ACC112 (cell line): ENCODE measurements around the gene CNTNAP3B.
"Not testable (repeated sequence)": the region's sequence is repeated elsewhere in the genome, so short reads cannot be mapped to it uniquely, and the experiment has no call there.

Experiments used
- H2AFZ ChIP-seq: fragments of 200-600 bp; sonication (generic); one replicate; pipeline ENCODE4 v1.6.0; 2017; ENCODE audit warnings: antibody characterized with exemption, low read length; ENCODE audit not compliant: unreplicated experiment
- H3K27ac ChIP-seq: fragments of 200-600 bp; sonication (generic); 2 replicates; pipeline ENCODE4 v1.5.1; 2014; ENCODE audit warnings: low read depth, mild to moderate bottlenecking, antibody characterized with exemption, low read length, moderate library complexity
- H3K27me3 ChIP-seq: fragments of 200-600 bp; sonication (generic); 2 replicates; pipeline ENCODE4 v1.6.1; 2014; ENCODE audit warnings: mild to moderate bottlenecking, antibody characterized with exemption, low read length, moderate library complexity, mixed read lengths; ENCODE audit not compliant: insufficient read depth
- H3K36me3 ChIP-seq: fragments of 200-600 bp; sonication (generic); 2 replicates; pipeline ENCODE4 v1.6.1; 2016; ENCODE audit warnings: mild to moderate bottlenecking, antibody characterized with exemption, low read length, moderate library complexity, mixed read lengths; ENCODE audit not compliant: insufficient read depth
- H3K4me1 ChIP-seq: fragments of 200-600 bp; sonication (generic); one replicate; pipeline ENCODE4 v1.6.1; 2016; ENCODE audit warnings: low read length, mixed read lengths; ENCODE audit not compliant: insufficient read depth, unreplicated experiment, control insufficient read depth
- H3K4me3 ChIP-seq: fragments of 200-600 bp; sonication (generic); 2 replicates; pipeline ENCODE4 v1.5.1; 2014; ENCODE audit warnings: mild to moderate bottlenecking, low read depth, low read length
- H3K79me2 ChIP-seq: fragments of 200-600 bp; sonication (generic); one replicate; pipeline ENCODE4 v1.6.0; 2016; ENCODE audit warnings: low read length; ENCODE audit not compliant: control insufficient read depth, unreplicated experiment, insufficient read depth

The CNTNAP3B gene

GRCh38 chr9:42070035-42070799 lies 59.0 kb downstream of the CNTNAP3B start:
- H3K36me3 ChIP-seq, H3K4me1 ChIP-seq, H3K27ac ChIP-seq, H3K79me2 ChIP-seq, H2AFZ ChIP-seq, H3K27me3 ChIP-seq, H3K4me3 ChIP-seq: not testable (repeated sequence)

- not testable (repeated sequence) for H3K36me3 ChIP-seq, H2AFZ ChIP-seq, H3K4me3 ChIP-seq, H3K27ac ChIP-seq, H3K4me1 ChIP-seq, H3K79me2 ChIP-seq, H3K27me3 ChIP-seq
Observed at GRCh38 chr9:42053874-42054273, 75.4 kb downstream of the CNTNAP3B start.

DNA sequence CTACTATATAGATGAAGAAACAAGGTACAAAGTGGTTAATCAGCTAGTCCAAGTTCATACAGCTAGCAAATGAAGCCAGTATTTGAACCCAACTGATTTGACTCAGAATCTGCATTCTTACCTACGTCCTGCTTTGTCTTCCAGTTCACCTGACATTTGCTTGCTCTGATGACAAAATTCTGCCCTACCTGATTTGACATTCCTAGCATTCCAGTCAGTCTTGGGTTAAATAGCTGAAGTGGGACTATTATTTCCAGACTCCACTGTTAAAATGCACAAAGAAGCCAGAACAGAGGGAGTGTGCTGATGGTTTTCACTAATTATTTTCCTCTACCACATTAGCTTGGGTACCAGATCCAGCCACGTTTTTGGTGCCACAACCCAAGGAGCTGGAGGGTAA lies 78.5 kb downstream of the CNTNAP3B start:
- not testable (repeated sequence) for H3K79me2 ChIP-seq, H3K4me3 ChIP-seq, H2AFZ ChIP-seq

DNA sequence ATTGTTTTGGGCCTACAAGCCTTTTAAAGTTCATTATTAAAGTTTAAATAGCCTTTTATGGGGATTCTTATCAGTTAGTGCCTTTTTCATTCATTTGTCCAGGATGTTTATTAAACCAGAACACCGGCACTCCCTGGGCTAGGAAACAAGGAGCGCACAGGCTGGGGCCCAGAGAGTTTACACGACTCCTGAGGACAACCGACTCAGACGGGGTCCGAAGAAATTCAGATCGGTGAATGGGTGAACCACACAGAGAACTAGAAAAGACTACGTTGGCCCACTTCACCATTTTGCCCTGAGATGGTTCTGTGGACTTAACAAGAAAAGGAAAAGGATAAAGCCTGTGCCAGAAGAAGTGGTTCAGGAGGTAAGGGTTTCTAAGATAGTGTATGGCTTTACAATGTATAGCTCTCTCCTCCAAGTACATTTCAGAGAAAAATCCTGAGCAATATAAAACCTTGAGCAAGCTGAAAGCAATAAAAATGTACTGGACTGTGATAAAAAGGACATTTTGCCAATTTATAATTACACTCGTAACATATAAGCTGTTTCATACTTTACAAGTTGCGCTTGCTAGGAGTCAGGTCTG lies 84.7 kb downstream of the CNTNAP3B start:
- H2AFZ ChIP-seq, H3K79me2 ChIP-seq: not testable (repeated sequence)

More for the DNA sequence above, 78.5 kb downstream of the CNTNAP3B start:
- H3K27ac ChIP-seq, H3K27me3 ChIP-seq, H3K36me3 ChIP-seq, H3K4me1 ChIP-seq: not testable (repeated sequence)

GRCh38 chr9:42033541-42033940 lies 95.7 kb downstream of the CNTNAP3B start:
- not testable (repeated sequence) for H3K27ac ChIP-seq, H2AFZ ChIP-seq, H3K27me3 ChIP-seq, H3K4me3 ChIP-seq, H3K36me3 ChIP-seq, H3K79me2 ChIP-seq, H3K4me1 ChIP-seq

More for the DNA sequence above, 84.7 kb downstream of the CNTNAP3B start:
- not testable (repeated sequence) for H3K4me3 ChIP-seq, H3K36me3 ChIP-seq, H3K27ac ChIP-seq, H3K4me1 ChIP-seq, H3K27me3 ChIP-seq

DNA sequence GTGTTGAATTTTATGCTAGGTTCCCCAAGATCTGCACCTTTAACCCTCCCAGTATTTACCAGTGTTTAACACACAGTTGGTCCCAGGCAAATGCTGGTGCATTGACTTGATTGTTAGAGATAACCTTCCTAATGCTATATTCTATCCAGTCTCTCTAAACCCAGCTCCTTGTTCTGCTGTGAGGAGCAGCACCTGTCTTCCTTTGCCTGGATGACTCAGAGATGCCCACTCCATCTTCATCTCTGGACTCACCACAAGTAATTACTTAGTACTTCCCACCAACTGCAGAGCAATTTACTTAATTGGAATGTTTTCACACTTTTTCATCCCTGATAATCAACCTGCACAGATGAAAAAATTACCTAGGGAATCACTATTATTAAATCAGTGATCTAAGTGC lies 108.6 kb downstream of the CNTNAP3B start:
- H3K79me2 ChIP-seq, H3K4me1 ChIP-seq, H3K4me3 ChIP-seq, H3K36me3 ChIP-seq, H2AFZ ChIP-seq, H3K27me3 ChIP-seq, H3K27ac ChIP-seq: not testable (repeated sequence)

- not testable (repeated sequence) for H3K27me3 ChIP-seq, H2AFZ ChIP-seq, H3K4me3 ChIP-seq, H3K79me2 ChIP-seq, H3K4me1 ChIP-seq, H3K36me3 ChIP-seq
- H3K27ac ChIP-seq, result peak overlapping the region; percentile 57
Observed at GRCh38 chr9:42018220-42018922, 110.9 kb downstream of the CNTNAP3B start.

DNA sequence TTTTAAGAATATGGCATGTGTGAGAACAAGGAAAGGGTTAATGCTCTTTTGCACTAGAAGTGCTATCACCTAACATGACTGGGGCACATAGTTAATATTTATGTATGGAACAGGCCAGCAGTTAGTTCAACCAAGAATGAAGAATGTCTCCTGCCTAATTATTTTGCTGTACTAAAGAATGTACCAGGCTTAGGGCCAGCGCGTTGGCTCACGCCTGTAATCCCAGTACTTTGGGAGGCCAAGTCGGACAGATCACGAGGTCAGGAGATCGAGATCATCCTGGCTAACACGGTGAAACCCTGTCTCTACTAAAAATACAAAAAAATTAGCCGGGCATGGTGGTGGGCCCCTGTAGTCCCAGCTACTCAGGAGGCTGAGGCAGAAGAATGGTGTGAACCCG lies 114.9 kb downstream of the CNTNAP3B start:
- not testable (repeated sequence) for H3K27me3 ChIP-seq, H3K4me3 ChIP-seq, H3K27ac ChIP-seq, H3K36me3 ChIP-seq, H2AFZ ChIP-seq, H3K79me2 ChIP-seq, H3K4me1 ChIP-seq

GRCh38 chr9:41991607-41992006 lies 137.6 kb downstream of the CNTNAP3B start:
- H3K4me1 ChIP-seq, result not testable (repeated sequence)

GRCh38 chr9:41980271-41980670 lies 149.0 kb downstream of the CNTNAP3B start:
- not testable (repeated sequence) for H3K36me3 ChIP-seq, H3K4me1 ChIP-seq, H3K79me2 ChIP-seq, H3K4me3 ChIP-seq, H3K27ac ChIP-seq, H2AFZ ChIP-seq, H3K27me3 ChIP-seq

More at GRCh38 chr9:41991607-41992006, 137.6 kb downstream of the CNTNAP3B start:
- H3K27ac ChIP-seq, H3K79me2 ChIP-seq, H2AFZ ChIP-seq, H3K27me3 ChIP-seq, H3K36me3 ChIP-seq, H3K4me3 ChIP-seq: not testable (repeated sequence)
